Activated T-cell treated with anti-CD3 and anti-CD28 coated beads for 48 hours (primary cell): ENCODE measurements around the gene HSPA12A.

Source experiments
- DNase-seq: peaks from one replicate; pipeline ENCODE4 v3.0.0-alpha.2; 2020; ENCODE audit warnings: low read depth

The HSPA12A gene

DNA sequence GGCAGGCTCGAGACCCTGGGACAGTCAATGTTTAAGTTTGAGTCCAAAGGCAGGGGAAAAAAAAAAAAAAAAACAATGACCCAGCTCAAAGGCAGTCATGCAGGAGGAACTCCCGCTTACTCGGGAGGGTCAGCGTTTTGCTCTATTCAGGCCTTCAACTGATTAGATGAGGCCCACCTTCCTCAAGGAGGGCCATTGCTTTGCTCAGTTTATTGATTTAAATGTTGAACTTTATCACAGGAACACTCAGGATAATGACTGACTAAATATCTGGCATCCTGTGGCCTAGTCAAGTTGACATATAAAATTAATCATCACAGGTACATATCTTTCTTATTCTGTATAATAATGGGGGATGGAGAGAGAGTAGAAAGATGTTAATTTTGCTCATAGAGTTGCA lies 52.6 kb downstream of the HSPA12A start:
- DNase-seq = no peak

DNA sequence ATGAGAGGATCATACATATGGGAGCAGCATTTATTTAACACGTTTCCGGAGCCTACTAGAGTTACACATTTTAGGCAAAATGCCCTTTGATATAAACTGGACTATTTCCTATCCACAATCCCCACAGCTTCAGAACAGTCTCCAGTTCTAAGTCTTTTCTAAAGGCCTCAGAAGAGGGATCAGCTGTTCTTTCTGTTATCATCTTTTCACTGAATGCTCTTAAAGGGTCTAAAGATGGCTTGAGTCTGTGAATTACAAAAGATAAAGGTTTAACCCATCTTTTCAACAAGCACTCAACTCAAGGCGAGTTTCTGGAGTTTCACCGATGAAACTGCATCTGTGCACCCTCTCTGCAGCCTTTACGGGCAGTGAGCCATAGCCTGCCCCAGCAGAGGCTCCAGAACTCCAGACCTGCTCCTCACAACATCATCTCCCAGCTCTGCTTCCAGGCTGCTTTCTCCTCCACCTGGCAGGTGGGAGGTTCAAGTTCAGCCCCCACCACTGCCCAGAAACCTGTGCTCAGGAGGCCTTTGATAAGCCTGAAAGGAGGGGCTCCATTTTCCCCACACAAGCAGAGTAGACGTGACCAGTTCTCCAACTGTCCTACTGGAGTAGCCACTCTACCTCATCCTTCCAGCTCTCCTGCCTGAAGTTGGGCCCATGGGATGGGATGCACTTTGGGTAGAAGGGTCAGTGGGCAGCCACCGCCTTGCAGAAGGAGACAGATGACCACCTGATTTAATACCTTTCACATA lies 53.4 kb downstream of the HSPA12A start:
- no peak for DNase-seq

DNA sequence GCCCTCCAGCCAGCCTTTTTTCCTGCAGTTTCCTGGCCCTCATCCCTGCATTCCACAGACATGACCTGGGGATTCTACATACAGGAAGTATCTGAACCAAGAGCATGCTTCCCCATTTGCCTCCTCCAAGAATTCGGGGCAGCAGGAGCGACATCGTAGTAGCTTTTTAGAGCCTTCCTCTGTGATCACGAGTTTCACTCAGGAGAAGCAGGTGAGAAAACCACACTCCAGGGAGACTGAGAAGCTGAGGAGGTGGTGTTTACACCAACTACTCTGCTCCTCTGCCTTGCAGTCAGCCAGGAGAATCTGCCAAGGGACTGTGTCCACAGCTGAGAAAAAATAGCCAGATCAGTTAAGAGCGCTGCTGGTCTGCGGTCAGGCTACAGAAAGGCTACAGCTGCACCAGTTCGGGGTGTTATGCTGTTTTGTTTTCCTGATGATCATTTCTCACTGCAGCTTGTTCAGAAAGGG lies 54.1 kb downstream of the HSPA12A start:
- DNase-seq = no peak

DNA sequence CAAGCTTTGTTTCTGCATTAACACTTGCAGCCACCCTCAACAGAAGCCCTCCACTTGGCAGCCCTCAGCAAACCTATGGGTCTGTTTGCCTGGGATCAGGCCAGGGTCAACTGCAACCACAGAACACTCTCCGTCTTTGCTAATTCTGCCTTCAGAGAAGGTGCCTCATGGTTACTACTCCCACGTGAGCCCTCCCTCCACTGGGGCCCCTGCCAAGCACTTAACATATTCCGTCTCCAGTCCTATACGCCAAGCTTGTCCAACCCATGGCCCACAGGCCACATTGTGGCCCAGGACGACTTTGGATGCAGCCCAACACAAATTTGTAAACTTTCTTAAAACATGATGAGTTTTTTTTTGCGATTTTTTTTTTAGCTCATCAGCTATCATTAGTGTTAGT lies 54.7 kb downstream of the HSPA12A start:
- DNase-seq = no peak

DNA sequence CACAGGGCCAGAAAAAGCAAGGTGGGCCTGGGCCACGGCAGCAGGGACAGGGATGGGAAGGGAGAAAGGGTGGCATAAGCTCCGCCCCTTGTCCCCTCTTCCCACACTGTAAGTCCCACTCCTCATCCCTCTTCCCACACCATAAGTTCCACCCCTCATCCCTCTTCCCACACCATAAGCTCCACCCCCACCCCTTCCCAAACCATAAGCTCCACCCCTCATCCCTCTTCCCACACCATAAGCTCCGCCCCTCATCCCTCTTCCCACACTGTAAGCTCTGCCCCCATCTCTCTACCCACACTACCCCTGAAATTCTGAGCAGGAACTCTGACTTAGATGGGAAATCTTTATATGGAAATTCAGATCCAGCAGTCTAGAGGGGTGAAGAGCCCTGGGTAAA lies 55.7 kb downstream of the HSPA12A start:
- DNase-seq = no peak

DNA sequence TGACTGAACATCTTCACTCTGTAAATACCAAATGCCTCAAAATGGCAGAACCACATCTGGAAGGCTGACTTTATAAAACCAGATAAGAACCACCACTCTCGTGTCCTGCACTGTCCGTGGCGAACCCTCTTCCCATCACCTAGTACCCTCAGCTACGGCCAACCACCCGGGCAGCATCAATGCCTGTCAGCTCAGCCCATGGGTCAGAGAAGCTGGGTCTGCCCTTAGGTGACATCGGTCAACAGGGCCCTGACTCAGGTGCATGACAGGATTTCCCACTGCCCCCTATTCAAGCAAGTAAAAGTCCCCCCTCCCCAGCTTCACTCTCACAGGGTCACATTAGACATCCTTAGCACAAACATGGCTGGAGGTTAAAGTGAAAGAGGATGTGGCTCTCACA lies 56.6 kb downstream of the HSPA12A start:
- no peak for DNase-seq

DNA sequence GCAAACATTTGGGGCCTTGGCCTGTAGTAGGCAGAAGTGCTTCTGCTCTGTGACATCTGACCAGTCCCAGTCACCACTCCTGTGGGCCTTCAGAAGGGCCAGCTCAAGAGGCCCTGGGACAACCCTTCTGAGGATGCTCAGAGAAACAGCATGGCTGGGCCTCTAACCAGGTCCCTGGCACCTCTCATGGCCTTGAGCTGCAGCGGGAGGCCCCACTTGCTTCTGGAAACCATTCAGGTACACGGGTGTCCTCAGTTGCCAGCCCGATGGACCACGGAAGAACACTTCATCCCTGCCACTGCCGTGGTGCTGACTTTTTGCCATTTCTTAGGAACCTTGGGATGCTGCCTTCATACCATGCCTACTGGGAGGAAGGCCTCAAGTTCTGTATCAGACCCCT lies 57.6 kb downstream of the HSPA12A start:
- no peak for DNase-seq

DNA sequence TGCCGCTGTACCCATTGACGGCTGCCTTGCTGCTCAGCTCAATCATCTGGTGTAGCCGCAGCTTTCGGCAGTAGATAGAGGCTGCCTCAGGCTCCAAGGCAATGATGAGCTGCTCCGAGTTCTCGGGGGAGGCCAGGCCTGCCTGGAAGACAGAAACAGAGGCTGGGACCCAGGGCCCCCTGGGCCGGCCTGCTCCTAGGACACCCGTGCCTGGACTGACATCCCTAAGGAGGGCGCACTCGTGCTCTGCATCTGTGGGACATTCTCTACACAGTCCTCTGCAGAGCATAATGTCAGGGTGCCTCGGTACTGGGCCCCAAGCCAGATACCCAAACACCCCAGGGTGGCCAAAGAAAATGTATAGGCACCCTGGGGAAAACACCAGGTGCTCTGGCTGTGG lies 58.5 kb downstream of the HSPA12A start:
- DNase-seq = no peak

DNA sequence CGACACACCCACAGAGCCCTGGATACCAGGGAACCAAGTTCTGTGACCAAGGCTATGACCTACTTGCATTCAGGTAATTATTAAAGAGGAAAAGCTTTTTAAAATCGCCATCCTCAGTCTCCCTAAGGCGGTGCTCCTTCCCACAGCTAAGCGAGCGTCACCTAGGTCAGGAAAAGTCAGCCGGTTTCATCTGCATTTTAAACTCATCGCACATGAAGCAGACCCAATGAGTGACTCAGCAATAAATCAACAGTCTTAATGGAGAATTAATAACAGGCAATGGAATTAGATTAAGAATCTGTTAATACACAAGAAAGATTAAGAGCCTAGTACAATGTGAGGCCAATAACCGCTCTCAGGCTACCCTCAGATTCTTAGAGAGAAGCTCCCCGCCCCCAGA lies 59.2 kb downstream of the HSPA12A start:
- no peak for DNase-seq

DNA sequence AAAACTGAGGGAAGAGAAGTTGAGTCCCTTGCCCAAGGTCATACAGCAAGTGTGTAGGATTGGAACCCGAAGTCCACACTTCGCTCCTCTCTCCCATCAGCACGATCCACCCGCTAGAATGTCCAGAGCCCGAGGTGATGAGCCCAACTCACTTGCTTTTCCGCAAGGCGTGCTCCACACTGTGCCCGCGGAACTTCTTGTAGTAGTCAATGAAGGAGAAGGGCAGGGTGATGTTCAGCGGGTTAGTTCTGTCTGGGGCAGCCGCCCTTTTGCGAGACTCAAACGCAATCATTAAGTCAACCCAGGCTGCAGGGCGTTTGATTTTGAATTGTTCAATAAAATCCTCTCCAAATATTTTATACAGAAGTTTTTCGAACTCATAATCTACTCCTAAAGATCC lies 63.0 kb downstream of the HSPA12A start:
- DNase-seq = no peak

DNA sequence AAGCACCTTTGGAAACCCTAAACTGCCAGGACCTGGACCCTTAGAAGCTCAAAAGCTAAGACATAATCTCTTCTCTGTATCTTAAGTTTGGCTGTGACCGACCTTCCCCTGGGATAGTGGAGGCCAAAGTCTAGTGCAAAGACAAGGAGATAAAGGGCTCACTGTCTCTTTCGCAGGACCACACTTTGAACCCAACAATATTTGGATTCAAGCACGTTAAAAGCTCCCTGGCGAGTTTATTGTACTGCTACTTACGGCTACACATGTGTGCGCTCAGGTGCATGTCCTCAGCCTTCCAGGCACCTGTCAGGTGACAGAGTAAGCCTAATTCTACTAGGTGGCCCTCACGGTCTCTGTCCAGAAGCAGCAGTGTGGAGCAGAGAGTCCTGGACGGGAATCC lies 65.7 kb downstream of the HSPA12A start:
- DNase-seq = no peak

DNA sequence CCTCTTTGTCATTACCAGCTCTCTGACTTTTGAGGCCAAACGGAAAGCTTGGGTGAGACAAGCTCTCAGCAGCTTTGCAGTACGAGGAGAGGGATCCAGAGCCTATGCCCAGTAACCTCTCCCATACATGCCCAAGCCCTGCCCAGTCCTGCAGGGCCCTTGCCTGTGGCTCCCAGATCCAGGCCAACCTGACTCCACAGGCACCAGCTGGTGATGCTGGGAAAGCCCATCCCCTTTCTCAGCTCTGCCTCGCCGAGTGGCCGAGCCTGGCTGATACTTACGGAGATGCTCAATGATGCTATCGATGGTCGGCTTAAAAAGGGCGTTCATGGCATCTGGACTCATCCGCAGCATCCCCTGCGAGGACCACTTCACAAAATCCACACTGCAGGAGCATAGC lies 66.2 kb downstream of the HSPA12A start:
- DNase-seq = no peak

DNA sequence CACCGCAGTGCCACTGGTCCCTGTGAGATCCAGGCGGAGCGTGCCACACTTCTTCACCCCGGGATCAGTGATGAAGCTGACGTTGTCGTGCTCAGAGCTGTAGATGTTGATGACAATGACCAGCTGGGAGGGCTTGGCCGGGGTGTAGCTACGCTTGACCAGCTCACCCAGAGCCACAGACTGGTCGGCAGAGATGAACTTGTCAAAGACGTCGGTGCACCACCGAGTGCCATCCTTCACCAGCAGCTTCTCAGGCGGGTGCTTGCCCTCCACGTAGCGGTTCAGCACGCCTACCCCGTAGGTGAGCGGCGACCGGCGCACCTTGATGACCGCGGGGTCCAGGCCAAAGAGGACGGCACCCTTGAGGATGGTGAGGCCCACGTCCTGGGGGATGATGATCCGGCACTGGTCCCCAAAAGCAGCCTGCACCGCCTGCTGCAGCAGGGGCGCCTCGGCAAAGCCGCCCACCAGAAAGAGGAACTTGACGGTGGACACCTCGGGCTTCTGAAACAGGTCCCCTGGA lies 67.4 kb downstream of the HSPA12A start:
- DNase-seq = no peak

DNA sequence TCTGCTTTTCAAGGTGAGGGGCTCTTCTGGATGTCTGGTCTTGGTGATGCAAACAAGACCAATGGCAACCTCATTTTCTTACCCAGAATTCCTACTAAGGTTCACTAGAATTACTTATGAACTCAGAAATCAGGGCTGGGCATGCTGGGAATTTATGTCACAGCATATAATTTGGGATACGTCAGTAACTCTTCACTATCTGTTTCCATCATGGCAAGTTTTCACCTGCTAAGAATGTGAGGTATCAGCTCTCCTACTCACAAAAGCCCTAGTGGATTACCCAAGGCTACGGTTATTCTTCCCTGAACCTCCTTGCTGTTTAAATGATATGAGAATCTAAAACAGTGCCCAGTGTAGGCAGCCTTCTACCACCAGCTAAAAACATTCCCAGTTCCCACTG lies 68.5 kb downstream of the HSPA12A start:
- DNase-seq = no peak

DNA sequence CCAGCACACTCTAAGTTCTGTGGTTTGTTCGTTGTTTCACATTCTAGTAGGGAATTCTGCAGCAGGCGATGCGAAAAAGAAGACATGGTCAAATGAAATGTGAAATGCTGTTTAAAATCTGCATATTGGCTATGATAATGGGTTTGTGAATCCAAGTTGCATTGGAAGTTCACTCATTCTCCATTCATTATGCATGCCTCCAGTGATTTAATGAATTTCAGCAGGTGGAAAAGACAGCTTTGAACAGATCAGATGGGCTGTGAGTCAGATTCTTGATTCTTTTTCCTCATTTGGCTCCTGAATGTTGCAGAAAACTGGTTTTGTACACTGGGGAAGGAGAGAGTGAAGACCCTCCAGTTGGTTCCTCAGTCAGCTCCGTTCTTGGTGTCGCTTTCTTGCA lies 69.5 kb downstream of the HSPA12A start:
- no peak for DNase-seq

DNA sequence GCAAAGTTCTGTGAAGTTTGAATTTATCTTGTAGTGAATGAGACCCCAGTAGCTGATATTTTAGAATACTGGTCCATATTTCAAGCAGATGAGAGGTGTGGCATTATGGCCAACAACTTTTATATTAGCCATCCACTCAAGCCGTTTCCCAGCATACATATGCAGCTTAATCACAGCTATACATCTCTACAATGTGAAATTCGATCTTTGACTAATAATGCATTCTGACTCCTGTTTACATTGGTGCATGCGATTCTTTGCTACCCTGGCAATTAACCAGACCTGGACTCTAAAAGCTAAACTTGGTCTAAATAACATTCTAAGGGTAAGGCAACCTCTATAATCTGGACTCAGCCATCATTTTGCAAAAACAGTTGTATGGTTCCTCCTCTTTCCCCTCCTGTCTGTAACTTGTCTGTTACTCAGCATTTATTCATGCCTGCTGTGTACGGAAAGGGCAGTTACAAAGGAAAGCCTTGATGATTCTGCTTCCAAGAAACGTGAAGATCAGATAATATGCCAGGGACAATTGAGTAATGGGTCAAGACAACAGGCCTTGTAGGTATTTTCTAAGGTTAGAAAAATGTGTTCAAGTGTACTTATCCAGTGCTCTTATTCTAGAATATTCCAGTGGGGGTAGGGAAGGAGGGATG lies 71.0 kb downstream of the HSPA12A start:
- no peak for DNase-seq

DNA sequence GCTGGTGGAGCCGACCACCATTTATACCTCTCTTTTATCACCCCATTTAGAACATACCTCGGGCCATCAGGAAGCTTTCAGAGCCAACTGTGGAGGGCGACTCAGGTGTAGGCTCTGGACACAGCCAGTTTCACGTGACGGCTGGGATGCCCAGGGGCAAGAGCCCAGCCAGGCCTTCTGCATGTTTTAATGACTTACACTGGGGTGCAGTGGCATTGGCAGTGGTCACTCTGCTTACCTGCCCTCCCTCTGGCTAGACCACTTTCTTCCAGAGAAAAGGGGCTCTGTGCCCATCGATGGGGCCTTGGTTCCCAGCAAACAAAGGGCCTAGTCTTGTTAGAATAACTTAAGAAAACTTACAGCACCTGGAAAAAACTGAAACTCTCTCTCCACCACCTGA lies 71.7 kb downstream of the HSPA12A start:
- no peak for DNase-seq

DNA sequence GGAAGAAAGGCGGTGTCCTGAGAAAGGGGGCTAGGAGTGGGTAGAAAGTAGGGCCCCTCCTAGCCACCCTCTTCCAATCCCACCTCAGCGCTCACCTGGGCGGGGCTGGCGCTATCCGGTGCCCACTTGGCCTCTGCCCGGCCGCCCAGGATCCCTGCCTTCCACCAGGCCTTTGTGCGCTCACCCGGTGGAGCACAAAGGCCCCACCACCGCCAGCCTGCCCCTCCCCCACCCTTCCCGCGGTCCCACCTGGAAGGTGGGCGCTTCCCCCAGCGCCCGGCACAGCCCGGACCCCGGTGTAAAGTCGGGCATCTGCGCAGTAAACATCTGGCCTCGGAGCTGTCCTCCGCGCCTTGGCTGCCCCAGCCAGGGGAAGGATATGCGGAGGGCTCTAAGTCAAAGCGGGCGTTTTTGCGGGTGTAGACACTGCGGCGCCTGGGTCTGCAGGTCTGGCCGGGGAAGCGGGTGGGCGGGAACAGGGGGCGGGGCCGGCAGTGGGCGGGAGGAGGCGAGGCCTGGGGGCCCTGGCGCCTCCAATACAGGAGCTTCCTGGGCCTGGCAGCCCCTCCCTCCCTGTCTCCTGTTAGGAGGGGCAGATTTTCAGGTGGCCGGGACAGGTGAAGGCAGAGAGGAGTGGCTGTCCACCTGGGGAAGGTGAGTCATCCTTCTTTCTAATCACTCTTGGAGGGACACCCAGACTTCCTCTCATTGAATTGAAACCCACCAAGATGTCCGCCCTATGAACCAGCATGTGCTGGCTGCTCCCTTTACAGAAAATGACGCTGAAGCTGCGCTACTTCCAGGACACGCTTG lies 72.3 kb downstream of the HSPA12A start:
- no peak for DNase-seq

DNA sequence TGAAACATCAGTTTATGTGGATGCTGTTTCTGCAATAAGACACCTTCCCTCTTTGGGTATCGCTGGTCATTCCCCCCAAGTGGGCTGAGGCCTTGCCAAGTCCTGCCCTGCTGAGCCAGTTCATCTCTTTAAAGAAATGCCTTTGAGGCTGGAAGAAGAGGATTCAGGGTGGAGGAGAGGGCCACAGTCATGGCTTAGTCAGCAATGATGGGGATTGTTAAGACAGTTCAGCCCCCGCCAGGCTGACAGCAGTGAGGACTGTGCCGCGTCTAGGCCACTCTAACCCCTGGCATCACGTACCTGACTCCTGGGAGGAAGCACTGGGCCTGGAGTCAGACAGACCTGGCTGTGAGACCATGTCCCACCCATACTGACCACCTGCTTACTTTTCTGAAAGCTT lies 73.3 kb downstream of the HSPA12A start:
- DNase-seq = no peak

DNA sequence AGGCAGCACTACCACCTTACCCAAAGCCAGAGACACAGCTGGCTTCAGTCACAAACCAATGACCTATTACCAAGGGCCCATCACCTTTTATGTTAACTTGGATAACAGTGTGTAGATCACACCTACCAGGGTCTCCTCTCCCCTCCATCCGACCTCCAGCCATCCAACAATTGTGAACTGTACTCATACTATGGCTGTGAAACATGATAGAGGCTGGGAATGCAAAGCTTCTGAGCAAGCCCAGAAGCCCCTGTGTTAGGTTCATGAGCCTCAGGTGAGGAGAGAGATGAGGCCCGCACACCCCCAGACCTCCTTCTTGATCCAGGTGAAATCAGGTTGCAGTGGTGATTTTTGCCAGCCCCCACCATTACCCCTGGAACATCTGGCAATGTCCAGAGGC lies 73.9 kb downstream of the HSPA12A start:
- DNase-seq = no peak

DNA sequence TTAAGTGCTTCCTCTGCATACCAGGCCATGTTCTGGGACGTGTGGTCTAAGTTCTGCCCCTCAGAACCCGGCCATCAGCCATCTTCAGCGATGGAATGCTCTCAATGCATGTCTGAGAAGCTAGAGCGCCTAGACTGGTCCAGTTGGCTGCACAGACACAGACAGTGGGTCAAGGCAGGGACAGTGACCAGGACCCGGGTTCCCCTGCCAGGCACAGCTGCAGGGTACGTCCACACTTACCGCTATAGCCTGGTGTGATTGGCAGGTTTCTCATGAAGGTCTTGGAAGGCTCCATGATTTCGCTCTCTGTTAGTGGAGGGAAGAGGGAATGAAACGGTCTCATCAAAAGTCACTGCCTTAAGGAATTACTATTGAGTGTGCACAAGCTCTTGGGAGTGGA lies 74.3 kb downstream of the HSPA12A start:
- DNase-seq = no peak

DNA sequence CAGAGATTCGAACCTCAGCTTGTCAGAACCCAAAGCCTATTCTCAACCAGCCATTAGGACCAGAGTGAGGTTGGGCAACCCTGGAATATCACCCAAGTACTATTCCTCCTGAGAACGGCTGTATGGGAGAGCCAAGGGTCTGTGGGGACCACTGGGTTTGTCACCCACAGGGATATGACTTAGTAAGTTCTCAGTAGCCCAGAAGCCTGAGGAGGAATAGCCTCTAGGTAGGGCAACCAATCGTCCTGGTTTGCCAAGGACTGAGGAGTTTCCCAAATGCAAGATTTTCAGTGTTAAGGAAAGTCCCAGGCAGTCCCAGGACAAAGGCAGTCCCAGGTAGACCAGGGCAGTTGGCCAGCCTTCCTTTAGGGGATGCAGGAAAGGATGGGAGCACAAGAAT lies 74.9 kb downstream of the HSPA12A start:
- no peak for DNase-seq
